TTC549 (cell line): ENCODE data around the gene AGFG2.
A peak's percentile ranks its signal among the peaks of the same experiment; 100 is the strongest.
"Not testable (repeated sequence)": the region's sequence is repeated elsewhere in the genome, so short reads cannot be mapped to it uniquely, and the experiment has no call there.

Experiments
- FAIRE-seq: peaks from 2 replicates; lab custom pipeline; 2012; peaks lifted over from hg19 to GRCh38; lab: Jason Lieb, UNC

AGFG2 gene, protein sequence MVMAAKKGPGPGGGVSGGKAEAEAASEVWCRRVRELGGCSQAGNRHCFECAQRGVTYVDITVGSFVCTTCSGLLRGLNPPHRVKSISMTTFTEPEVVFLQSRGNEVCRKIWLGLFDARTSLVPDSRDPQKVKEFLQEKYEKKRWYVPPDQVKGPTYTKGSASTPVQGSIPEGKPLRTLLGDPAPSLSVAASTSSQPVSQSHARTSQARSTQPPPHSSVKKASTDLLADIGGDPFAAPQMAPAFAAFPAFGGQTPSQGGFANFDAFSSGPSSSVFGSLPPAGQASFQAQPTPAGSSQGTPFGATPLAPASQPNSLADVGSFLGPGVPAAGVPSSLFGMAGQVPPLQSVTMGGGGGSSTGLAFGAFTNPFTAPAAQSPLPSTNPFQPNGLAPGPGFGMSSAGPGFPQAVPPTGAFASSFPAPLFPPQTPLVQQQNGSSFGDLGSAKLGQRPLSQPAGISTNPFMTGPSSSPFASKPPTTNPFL

DNA sequence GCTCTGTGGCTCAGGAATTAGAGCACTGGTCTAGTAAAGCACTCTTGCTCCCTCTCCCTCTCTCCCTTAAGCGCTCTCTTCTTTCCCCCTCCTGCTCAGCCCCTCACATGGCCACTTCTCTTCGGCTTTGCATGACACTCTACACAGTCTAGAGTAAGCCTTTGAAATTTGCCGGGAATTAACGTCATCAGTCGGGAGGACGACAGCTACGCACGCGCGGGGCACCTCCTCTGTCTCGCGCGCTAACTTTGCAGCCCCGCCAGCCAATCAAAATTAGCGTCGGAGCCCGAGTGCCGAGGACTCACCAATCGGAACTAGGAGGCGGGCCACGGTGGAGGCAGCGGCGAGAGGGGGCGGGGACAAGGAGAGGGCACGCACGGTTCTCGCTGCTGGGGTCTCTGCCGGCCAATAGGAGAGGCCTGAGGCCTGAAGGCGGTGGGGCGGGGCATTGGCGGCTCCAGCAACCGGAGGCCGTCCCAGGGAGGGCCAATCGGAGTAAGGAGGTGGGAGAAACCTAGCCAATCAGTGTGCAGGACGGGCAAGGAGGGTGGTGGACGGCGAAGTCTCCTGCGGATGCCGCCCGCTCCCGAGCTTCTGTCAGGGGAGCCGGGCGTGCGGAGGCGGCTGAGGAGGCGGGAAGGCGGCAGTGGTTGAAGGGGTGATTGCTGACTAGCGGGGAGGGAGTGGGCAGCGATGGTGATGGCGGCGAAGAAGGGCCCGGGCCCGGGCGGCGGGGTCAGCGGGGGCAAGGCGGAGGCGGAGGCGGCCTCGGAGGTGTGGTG is at the start of gene AGFG2:
AGFG2 (plus strand) TSS at position 550 of the 782 bp plus-strand sequence; CDS start at position 694, 144 bp downstream.
- FAIRE-seq: peak; percentile 95

DNA sequence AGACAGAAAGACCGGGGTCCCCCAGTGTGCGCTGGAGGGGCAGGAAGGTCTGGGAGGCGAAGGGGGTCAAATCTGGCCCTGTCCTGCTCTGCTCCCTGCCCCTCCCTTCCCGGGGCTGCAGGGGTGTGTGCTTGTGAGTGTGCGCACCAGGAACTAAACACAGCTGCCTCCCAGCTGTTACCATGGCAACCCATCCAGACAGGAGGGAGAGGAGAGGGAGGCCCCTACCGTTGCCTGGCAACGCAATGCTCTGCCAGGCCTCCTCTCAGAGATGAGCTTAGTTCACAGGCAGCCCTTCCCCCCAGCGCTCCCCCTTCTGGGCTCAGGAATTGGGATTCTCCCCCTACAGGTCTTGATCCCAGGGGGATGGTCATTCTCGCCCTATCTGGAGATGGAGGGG is 49.2 kb upstream of the AGFG2 start:
- no peak for FAIRE-seq

DNA sequence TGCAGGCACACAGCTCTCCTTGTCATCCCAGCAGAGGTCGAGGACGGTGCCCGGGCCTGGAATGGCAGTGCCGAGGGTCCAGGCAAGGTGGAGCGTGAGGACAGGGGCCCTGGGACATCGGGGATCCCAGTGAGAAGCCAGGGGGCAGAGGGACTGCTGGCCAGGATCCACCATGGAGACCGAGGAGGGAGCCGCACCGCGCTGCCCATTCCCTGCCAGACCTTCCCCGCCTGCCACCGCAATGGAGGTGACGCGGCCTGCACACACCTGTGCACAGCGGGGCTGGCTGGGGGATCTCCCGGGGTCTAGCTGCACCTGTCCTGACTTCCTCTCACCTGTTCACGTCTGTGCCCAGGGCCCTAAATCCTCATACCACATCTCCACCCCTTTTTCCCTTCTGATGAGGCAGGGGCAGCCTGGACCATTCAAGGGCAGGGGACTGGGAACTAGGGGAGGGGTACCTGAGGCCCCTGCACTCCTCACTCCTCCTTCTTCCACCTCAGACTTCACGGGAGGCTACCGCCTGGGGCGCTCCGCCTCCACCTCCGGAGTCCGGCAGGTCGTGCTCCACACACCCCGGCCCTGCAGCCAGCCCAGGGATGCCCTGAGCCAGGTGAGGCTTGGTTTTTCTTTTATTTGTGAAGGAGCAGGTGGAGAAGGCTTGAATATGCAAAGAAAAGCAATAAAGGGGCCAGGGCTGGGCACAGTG is 48.4 kb upstream of the AGFG2 start:
- FAIRE-seq: no peak

DNA sequence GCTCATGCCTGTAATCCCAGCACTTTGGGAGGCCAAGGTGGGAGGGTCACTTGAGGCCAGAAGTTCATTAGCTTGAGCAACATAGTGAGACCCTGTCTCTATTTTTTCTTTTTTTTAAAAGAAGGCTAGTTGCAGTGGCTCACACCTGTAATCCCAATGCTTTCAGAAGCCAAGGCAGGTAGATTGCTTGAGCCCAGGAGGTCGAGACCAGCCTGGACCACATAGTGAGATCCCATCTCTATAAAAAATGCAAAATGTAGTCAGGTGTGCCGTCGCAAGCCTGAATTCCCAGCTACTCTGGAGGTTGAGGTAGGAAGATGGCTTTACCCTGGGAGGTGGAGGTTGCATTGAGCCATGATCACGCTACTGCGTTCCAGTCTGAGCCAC is 47.8 kb upstream of the AGFG2 start:
- FAIRE-seq: no peak

DNA sequence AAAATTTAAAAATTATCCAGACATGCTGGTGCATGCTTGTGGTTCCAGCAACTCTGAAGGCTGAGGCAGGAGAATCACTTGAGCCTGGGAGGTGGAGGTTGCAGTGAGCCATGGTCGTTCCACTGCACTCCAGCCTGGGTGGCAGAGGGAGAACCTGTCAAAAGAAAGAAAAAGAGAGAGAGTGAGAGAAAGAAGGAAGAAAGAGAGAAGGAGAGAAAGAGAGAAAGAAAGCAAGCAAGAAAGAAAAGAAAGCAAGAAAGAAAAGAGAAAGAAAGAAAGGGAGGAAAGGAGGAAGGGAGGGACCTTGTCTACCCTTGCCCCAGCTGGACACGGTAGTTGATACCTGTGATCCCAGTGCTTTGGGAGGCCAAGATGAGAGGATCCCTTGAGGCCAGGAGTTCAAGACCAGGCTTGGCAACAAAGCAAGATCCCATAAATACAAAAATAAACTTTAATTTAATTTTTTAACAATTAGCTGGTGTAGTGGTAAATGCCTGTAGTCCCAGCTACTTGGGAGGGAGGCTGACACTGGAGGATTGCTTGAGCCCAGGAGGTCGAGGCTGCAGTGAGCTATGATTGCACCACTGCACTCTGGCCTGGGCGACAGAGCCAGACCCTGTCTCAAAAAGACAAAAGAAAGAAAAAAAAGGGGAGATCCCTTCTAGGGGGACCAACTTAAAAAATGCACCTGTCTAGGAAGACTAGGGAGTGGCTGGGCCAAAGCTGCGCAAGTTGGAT is 46.1 kb upstream of the AGFG2 start:
- FAIRE-seq: no peak

DNA sequence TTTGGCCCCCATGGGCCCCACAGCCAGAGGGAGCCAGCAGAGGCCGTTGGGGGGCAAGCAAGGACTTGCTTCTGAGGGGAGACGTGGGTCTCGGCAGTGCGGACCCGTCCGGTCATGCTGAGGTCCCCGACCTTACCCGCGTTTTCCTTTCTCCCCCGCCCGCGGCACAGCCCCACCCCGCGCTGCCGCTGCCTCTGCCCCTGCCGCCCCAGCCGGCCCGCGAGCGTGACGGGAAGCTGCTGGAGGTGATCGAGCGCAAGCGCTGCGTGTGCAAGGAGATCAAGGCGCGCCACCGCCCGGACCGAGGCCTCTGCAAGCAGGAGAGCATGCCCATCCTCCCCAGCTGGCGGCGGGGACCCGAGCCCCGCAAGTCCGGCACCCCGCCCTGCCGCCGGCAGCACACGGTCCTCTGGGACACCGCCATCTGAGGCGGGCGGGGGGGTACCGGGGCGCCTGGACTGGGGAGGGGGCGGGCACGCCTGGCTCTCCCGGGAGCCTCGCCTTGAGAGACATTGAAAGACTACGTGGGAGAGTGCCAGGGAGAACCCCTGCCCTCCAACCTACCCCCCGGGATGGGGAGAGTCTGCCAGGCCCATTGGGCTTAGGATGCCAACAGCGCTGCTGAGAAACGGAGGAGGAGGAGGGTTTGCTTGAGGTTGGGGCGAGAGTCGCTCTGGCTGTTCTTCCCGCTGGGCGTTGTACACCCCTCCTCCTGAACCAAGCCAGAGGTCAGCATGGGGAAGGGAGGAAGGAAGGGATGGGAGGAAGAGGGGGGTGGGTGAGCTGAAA is 45.3 kb upstream of the AGFG2 start:
- FAIRE-seq: no peak

DNA sequence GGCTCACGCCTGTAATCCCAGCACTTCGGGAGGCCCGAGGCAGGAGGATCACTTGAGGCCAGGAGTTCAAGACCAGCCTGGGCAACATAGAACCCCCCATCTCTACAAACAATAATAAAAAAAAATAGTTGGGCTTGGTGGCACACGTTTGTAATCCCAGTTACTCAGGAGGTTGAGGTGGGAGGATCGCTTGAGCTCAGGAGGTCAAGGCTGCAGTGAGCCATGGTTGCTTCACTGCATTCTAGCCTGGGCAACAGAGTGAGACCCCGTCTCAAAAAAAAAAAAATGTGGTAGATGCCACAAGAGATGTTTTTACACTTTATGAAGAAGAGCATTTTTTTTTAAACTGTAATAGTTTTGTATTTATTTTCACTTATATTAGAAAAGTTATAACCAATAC is 42.5 kb upstream of the AGFG2 start:
- FAIRE-seq: no peak

DNA sequence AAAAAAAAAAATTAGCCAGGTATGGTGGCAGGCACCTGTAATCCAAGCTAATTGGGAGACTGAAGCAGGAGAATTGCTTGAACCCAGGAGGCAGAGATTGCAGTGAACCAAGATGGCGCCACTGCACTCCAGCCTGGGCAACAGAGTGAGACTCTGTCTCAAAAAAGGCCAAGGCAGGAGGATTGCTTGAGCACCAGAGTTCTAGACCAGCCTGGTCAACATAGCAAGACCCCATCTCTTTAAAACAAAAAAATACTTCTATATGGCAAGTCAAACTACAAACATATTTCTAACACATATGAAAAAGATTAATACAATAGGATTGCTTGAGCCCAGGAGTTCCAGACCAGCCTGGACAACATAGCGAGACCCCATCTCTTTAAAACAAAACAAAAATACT is 38.3 kb upstream of the AGFG2 start:
- not testable (repeated sequence) for FAIRE-seq

DNA sequence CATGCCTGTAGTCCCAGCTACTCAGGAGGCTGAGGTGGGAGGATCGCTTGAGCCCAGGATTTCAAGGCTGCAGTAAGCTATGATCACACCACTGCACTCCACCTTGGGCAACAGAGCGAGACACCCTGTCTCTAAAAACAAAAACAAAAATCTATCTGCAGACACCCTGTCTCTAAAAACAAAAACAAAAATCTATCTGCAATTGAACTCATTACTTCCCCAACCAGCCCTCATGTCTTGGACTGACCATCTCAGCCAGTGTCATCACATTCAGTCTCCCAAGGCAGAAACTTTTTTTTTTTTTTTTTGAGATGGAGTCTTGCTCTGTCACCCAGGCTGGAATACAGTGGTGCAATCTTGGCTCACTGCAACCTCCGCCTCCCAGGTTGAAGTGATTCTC is 35.0 kb upstream of the AGFG2 start:
- not testable (repeated sequence) for FAIRE-seq

DNA sequence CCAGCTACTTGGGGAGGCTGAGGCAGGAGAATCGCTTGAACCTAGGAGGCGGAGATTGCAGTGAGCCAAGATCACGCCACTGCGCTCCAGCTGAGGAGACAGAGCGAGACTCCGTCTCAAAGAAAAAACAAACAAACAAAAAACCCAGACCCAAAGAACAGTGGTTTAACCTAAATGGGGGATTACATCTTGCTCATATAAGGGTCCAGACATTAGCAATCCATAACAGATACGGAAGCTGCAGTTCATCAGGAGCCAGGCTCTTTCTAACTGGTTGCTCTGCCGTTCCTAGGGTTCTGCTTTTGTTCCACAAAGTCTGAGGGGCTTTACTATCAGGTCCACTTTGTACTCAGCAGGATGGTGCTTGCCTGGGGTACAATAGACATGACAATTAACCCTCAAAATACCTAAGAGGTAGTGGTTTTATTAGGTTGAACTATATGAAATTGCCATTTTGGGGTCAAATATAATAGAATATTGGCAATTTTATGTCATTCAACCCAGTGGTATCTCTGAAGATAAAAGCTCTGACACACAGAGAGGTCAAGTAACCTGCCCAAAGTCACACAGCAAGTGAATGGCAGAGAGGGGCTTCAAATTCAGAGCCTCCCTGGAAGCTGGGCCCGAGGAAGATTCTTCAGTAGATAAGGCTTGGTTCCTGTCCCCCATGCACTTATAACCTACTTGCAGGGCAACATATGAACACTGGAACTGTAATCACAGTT is 34.0 kb upstream of the AGFG2 start:
- no peak for FAIRE-seq

DNA sequence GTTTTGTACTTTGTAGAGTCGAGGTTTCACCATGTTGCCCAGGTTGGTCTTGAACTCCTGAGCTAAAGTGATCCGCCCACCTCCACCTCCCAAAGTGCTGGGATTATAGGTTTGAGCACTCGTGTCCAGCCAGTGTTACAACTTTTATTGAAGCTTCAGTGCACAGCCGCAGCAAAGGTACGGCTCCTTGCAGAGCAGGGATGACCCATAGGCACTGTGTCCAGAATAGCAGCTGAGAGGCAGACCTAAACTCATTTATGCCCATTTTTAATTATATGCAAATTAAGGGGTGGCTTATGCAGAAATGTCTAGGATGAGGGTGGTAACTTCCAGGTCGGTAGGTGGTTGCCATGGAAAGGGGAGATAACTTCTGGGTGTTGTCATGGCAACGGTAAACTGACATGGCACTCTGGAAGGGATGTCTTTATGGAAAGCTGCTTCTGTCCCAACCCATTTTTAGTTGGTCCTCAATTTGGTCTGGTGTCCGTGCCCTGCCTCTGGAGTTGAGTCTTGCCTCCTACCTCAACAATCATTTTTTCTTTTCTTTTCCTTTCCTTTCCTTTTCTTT is 32.6 kb upstream of the AGFG2 start:
- no peak for FAIRE-seq

DNA sequence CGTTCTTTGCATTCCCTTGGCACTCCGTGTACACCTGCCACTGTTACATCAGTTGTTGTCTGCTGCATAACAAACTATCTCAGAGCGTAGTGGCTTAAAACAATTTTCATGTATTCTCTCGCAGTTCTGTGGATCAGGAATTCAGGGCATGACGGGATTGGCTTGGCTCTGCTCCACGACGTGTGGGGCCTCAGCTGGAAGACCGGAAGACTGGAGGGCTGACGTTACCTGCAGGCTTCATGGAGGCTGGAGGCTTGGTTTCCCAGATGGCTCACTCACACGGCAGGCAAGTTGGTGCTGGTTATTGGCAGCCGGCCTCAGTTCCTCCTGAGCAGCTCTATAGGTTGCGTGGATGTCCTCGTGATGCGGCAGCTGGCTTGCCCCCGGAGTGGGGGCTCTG is 29.8 kb upstream of the AGFG2 start:
- FAIRE-seq: no peak

DNA sequence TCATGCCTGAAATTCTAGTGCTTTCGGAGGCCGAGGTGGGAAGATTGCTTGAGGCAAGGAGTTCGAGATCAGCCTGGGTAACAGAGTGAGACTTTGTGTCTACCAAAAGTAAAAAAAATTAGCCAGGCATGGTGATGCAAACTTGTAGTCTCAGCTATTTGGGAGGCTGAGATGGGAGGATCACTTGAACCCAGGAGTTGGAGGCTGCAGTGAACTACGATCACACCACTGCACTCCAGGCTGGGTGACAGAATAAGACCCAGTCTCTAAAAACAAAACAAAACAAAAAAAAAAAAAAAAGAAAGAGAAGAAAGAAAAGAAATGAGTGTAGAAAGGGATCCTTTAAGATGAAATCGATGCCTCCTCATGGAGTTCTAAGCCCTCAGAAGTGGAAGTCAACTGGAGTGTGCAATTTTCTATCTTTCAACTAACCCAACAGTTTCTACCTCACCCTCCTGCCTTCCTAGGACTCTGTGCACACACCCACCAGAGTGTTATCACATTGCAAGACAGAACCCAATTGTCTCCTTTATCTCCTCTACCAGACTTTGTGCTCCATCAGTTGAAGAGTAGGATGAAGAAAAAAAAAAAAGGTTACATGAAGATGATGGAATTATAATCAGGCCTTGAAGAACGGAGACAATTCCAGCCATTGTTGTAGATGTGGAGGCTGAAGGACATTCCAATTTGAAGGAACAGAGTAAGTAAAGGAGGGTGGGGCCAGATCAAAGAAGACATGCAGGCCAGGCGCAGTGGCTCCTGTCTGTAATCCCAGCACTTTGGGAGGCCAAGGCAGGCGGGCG is 28.4 kb upstream of the AGFG2 start:
- no peak for FAIRE-seq

DNA sequence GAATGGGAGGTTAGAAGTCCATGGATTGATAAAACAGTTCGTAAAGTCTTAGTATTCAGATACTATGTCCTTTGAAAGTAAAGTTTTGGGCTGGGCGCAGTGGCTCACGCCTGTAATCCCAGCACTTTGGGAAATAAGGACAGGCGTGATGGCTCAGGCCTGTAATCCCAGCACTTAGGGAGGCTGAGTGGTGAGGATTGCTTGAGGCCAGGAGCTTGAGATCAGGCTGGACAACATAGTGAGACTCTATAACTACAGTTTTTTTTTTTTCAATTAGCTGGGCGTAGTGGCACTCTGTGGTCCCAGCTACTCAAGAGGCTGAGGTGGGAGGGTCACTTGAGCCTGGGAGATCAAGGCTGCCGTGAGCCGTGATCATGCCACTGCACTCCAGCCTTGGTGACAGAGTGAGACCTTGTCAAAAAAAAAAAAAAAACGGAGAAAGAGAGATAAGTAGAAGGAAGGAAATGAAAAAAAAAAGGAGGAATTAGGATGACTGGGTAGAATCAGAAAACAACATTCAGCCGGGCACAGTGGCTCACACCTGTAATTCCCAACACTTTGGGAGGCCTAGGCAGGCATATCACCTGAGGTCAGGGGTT is 25.7 kb upstream of the AGFG2 start:
- FAIRE-seq: no peak

DNA sequence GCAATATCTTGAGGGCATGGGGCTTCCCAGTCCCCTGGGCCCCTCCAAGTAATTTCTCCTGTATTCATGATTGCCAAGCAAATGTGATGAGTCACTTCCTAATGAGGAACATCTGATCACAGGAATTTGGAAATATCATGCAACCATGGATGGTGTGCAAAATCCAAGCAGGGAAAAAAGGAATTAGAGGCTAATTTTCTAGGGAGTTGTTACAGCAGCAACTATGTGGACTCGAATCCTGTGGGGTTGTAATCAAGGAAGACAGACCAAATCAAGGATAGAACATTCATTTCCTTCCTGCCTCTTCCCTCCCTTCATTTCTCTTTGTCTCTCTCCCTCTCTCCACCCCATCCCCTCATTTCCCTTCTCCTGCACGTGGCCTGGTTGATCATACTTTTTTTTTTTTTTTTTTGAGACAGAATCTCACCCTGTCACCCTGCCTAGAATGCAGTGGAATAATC is 23.9 kb upstream of the AGFG2 start:
- no peak for FAIRE-seq

DNA sequence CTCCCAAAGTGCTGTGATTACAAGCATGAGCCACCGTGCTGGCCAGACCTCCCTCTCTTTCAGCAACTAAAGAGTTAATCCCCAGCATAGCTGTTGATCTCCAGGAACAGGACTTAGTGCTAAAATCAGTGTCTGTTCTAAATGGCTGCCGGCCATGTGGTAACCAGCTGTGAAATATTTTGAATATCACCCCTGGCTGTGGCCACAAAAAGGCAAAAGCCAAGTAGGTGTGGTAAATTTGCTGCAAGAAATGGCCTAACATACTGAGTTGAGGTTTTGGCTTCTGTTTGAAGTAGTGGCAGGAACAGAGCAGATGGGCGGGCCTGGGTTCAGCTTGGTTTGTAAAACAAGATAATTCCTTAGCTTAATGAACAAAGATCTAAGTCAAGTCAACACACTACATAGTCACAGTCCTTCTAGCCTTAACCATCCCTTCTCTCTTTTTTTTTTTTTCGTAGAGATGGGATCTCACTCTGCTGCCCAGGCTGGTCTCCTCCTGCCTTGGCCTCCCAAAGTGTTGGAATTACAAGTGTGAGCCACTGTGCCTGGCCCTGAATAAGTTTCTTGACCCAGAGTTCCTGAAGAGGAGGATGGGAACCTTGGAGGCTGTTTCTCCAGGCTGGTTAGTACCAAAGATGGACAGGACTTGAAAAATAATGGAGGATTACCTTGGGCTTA is 22.7 kb upstream of the AGFG2 start:
- no peak for FAIRE-seq

DNA sequence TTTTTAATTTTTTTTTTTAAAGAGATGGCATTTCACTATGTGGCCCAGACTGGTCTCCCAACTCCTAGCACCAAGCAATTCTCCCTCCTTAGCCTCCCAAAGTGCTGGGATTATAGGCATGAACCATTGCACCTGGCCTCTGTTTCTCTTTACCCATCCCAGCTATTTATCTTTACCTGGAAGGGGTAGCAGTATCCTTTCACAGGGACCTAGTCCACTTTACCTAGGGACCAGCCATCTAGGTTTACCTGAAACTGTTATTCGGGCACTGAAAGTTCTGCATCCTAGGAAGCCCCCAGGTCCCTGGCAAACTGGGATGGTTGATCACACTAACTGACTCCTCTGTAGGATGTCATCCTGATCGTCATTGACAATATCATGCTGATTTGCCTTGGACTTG is 21.7 kb upstream of the AGFG2 start:
- FAIRE-seq: no peak

DNA sequence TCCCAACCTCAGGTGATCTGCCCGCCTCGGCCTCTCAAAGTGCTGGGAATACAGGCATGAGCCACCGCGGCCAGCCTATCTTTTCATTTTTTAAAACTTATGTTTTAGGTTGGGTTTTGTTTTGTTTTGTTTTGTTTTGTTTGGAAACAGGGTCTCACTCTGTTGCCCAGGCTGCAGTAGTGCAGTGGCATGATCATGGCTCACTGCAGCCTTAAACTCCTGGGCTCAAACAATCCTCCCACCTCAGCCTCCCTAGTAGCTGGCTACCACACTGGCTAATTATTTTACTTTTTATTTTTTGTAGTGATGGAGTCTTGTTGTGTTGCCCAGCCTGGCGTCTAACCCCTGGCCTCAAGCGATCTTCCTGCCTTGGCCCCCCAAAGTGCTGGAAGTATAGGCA is 19.4 kb upstream of the AGFG2 start:
- FAIRE-seq: no peak
